Activated T-cell treated with anti-CD3 and anti-CD28 coated beads, Interleukin-2, amount 50 U/mL, for 72 hours (primary cell): ENCODE measurements around the gene CFI. TPM values are rescaled to one million over a fixed set of nuclear protein-coding genes. Genes with fewer than 3 reads are reported as not detected.

Source experiments
- ATAC-seq, 2 donors: fragments of 150-1000 bp; cut with Tn5 transposase; replicated peaks in 1 of 2; 2 replicates each; pipeline ENCODE4 v1.10.0; 2021; ENCODE audit warnings: moderate library complexity in 2 of 2, mild to moderate bottlenecking in 1 of 2
- DNase-seq, 2 donors: peaks; one replicate each; pipeline ENCODE4 v3.0.0; 2021 to 2022; ENCODE audit warnings: mixed read lengths in 1 of 2
- H3K27ac Mint-ChIP-seq: one replicate; pipeline ENCODE4 v1.8.0; 2022; ENCODE audit warnings: mild to moderate bottlenecking, moderate library complexity, mixed read lengths
- H3K27me3 Mint-ChIP-seq: one replicate; pipeline ENCODE4 v1.8.0; 2022; ENCODE audit warnings: low read depth, mixed read lengths
- H3K36me3 Mint-ChIP-seq, 2 donors: one replicate each; pipeline ENCODE4 v1.8.0; 2022; ENCODE audit warnings: mixed read lengths in 2 of 2, mild to moderate bottlenecking in 1 of 2; ENCODE audit not compliant: insufficient read depth in 2 of 2
- H3K4me1 Mint-ChIP-seq: one replicate; pipeline ENCODE4 v1.8.0; 2022; ENCODE audit warnings: low read depth, mixed read lengths
- H3K4me3 Mint-ChIP-seq, 2 donors: one replicate each; pipeline ENCODE4 v1.8.0; 2022; ENCODE audit warnings: mild to moderate bottlenecking in 2 of 2, mixed read lengths in 2 of 2, moderate library complexity in 2 of 2
- H3K9me3 Mint-ChIP-seq, 2 donors: one replicate each; pipeline ENCODE4 v1.8.0; 2022; ENCODE audit warnings: mixed read lengths in 2 of 2
- total RNA-seq, 2 donors: library from RNA; stranded (reverse); gene quantifications; one replicate each; pipeline ENCODE4 v1.2.3, GENCODE V29; 2022

Gene CFI
- total RNA-seq, 2 donors from 2014 or later, result 0.17 to 0.81 TPM

- peaks cover 0 to 9% of the 10 kb centered on the region in 2 donors for H3K36me3 Mint-ChIP-seq
- H3K27me3 Mint-ChIP-seq, result no peaks in the 10 kb centered on the region
- no peaks in the 10 kb centered on the region for H3K9me3 Mint-ChIP-seq
- no peaks in the 10 kb centered on the region for H3K4me1 Mint-ChIP-seq
- ATAC-seq (no peak), DNase-seq (no peak)
- no peak overlapping the region for H3K4me3 Mint-ChIP-seq
- H3K27ac Mint-ChIP-seq, result no peak overlapping the region
Measured at GRCh38 chr4:109718759-109719158, 83.0 kb downstream of the CFI start.

- Mint-ChIP-seq H3K4me3 (no peak overlapping the region), H3K27ac (no peak overlapping the region), H3K9me3 (no peaks in the 10 kb centered on the region), H3K27me3 (no peaks in the 10 kb centered on the region), H3K36me3 (peaks cover 0 to 13% of the 10 kb centered on the region in 2 donors), H3K4me1 (peaks cover 6% of the 10 kb centered on the region)
- ATAC-seq (no peak), DNase-seq (no peak)
Measured at GRCh38 chr4:109713500-109713899, 88.3 kb downstream of the CFI start.

- Mint-ChIP-seq H3K27ac (no peak overlapping the region), H3K4me1 (peaks cover 9% of the 10 kb centered on the region), H3K4me3 (no peak overlapping the region), H3K36me3 (peaks cover under 1 to 4% of the 10 kb centered on the region in 2 donors), H3K9me3 (no peaks in the 10 kb centered on the region), H3K27me3 (no peaks in the 10 kb centered on the region)
- DNase-seq (no peak), ATAC-seq (no peak)
Measured at GRCh38 chr4:109708990-109709389, 92.8 kb downstream of the CFI start.

DNA sequence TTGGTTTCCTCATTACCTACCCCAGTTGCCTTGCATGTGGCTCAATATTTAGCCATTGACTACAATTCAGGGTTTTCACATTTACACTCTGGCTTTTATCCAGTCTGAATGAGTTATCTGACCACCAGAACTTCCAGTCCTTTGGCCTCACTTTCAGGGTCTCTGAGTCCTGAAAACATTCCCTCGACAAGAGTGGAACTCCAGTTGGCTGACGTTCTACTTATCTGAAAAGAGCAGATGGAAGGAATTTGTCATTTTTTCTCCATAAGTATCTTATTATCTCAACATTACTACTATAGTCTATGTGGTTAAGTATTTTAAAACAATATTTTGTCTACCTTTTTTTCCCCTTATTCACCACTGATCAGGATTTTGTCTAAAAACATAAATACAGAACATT lies 93.4 kb downstream of the CFI start:
- no peaks in the 10 kb centered on the region for H3K27me3 Mint-ChIP-seq
- no peaks in the 10 kb centered on the region for H3K9me3 Mint-ChIP-seq
- DNase-seq, result no peak
- ATAC-seq, result no peak
- H3K27ac Mint-ChIP-seq, result no peak overlapping the region
- no peak overlapping the region for H3K4me3 Mint-ChIP-seq
- peaks cover 2 to 4% of the 10 kb centered on the region in 2 donors for H3K36me3 Mint-ChIP-seq
- H3K4me1 Mint-ChIP-seq, result peaks cover 14% of the 10 kb centered on the region

GRCh38 chr4:109703664-109704361 lies 98.0 kb downstream of the CFI start:
- H3K36me3 Mint-ChIP-seq, result peaks cover 2 to 3% of the 10 kb centered on the region in 2 donors
- peaks cover 31% of the 10 kb centered on the region for H3K4me1 Mint-ChIP-seq
- ATAC-seq (no peak), DNase-seq (no peak)
- H3K27ac Mint-ChIP-seq, result peak overlapping the region; percentile 91
- H3K9me3 Mint-ChIP-seq, result no peaks in the 10 kb centered on the region
- peak overlapping the region; percentile 95 to 98 for H3K4me3 Mint-ChIP-seq
- no peaks in the 10 kb centered on the region for H3K27me3 Mint-ChIP-seq

DNA sequence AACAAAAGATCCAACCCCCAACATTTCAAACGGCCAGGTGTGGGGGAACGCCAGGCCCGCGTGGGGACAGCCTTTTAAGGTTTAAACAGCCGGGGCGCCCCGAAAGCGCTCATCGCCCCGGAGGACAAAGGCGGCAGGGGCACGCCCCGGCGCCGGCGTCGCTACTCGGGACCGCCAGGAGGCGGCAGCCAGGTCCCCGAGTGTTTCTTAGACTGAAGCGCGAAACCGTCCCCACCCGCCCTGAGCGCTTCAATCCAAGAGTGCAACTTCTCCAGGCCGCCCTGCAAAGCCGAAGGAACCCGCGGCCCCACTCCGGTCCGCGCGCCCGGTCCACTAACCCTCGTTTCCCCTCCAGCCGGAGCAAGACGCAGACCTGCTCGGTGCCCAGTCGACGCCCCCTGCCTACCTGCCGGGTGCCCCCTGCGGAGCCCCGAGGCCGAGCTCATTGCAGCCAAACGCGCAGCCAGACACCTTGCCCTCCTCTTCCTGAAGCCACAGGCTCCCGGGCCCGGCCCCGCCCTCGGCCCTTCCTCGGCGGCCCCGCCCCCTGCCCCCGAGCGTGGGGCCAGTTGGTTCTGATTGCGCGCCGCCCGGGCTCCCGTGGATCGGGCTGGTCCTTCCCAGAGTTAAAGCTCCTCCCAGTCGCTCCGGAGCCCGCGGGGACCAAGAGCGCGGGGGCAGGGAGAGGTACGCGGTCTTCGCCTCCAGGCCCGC lies 98.7 kb downstream of the CFI start, which contains the start of gene CASP6:
CASP6 (minus strand) TSS at position 496 of the 714 bp plus-strand sequence; CDS start at position 446, 50 bp downstream.
- H3K27ac Mint-ChIP-seq, result peak within 1 kb of the TSS; percentile 91
- ATAC-seq (peak; percentile 78 to 81), DNase-seq (peak; percentile 76 to 79)
- H3K36me3 Mint-ChIP-seq, result peaks cover 2 to 3% of the 10 kb centered on the region in 2 donors
- H3K27me3 Mint-ChIP-seq, result no peaks in the 10 kb centered on the region
- H3K4me1 Mint-ChIP-seq, result peaks cover 38% of the 10 kb centered on the region
- peak within 1 kb of the TSS; percentile 95 to 98 for H3K4me3 Mint-ChIP-seq
- no peaks in the 10 kb centered on the region for H3K9me3 Mint-ChIP-seq

GRCh38 chr4:109701566-109702410 lies 100.0 kb downstream of the CFI start:
- ATAC-seq (peak in 1 of 2 donors; percentile 6), DNase-seq (peak in 1 of 2 donors; percentile 6)
- Mint-ChIP-seq H3K4me1 (peaks cover 43% of the 10 kb centered on the region), H3K4me3 (peak overlapping the region; percentile 95 to 98), H3K9me3 (no peaks in the 10 kb centered on the region), H3K27me3 (no peaks in the 10 kb centered on the region), H3K27ac (peak overlapping the region; percentile 85), H3K36me3 (peaks cover 6 to 9% of the 10 kb centered on the region in 2 donors)

DNA sequence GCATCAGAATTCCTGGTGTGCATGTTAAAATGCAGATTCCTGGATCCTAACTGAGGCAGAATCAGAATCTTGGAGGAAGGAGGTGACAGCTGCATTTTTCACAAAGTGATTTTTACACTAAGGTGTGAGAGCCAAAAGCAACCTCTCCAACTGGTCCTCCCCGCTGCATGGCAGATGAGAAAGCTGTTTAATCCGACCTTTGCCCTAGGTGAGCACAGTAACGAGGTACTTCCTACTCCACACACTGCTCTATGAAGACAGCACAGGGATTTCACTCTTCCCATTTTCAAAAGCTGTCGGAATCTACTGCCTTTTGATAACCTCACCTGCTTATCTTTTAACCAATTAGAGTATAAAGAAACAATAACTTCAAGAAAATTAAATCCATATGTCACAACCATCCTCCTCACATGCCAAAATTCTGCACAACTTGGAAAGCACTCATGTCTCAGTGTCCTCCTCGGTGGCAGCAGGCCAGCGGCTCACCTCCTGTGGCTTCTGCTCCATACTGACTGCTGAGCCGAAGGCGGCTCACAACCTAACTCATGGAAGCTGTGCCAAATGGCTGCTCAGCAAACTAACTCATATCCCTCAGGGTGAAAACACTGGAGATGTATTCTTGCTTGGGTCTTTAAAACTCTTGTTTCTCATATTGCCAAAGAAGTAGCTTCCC lies 102.1 kb downstream of the CFI start:
- DNase-seq (no peak), ATAC-seq (no peak)
- Mint-ChIP-seq H3K36me3 (peaks cover 6 to 9% of the 10 kb centered on the region in 2 donors), H3K27ac (no peak overlapping the region), H3K27me3 (no peaks in the 10 kb centered on the region), H3K4me1 (peaks cover 43% of the 10 kb centered on the region), H3K4me3 (no peak overlapping the region), H3K9me3 (no peaks in the 10 kb centered on the region)

GRCh38 chr4:109698656-109699055 lies 103.1 kb downstream of the CFI start:
- Mint-ChIP-seq H3K36me3 (peaks cover 6 to 16% of the 10 kb centered on the region in 2 donors), H3K9me3 (no peaks in the 10 kb centered on the region), H3K4me1 (peaks cover 38% of the 10 kb centered on the region), H3K4me3 (no peak overlapping the region), H3K27me3 (no peaks in the 10 kb centered on the region), H3K27ac (no peak overlapping the region)
- DNase-seq, result no peak
- ATAC-seq, result no peak

GRCh38 chr4:109691411-109691920 lies 110.3 kb downstream of the CFI start:
- Mint-ChIP-seq H3K4me3 (peak overlapping the region in 1 of 2 donors; percentile 35), H3K27me3 (no peaks in the 10 kb centered on the region), H3K4me1 (peaks cover 29% of the 10 kb centered on the region), H3K36me3 (peaks cover 9 to 37% of the 10 kb centered on the region in 2 donors), H3K9me3 (no peaks in the 10 kb centered on the region), H3K27ac (peak overlapping the region; percentile 93)
- peak; percentile 20 to 43 for ATAC-seq
- DNase-seq, result no peak
